K562 (cell line): ENCODE results near the gene MMP17.

Experiments
- BMI1 ChIP-seq: fragments of 150-350 bp; IDR thresholded peaks from 2 replicates; pipeline ENCODE4 v1.6.1; 2014; ENCODE audit warnings: low read length
- BRD9 ChIP-seq: fragments of 450-650 bp; IDR thresholded peaks from 2 replicates; pipeline ENCODE4 v1.6.1; 2018; ENCODE audit warnings: low read depth; ENCODE audit not compliant: partially characterized antibody
- CREB5 ChIP-seq: fragments of 250-450 bp; sonication (Bioruptor Pico); IDR thresholded peaks from 2 replicates; pipeline ENCODE4 v1.5.0; 2020; ENCODE audit warnings: mild to moderate bottlenecking
- FOXK1 ChIP-seq: sonication (generic); formaldehyde crosslinking; IDR thresholded peaks from 2 replicates; pipeline ENCODE4 v1.8.0; 2022; ENCODE audit warnings: missing genetic modification reagents, mild to moderate bottlenecking, borderline replicate concordance
- HBP1 ChIP-seq: fragments of 450-650 bp; formaldehyde crosslinking; IDR thresholded peaks from 2 replicates; pipeline ENCODE4 v1.4.0; 2022; ENCODE audit warnings: missing genetic modification characterization
- MAFF ChIP-seq: IDR thresholded peaks from 2 replicates; pipeline ENCODE4 v1.6.1; 2012; ENCODE audit warnings: low read length, improper control_type of control experiment
- MAFK ChIP-seq: IDR thresholded peaks from 2 replicates; pipeline ENCODE4 v1.6.1; 2011; ENCODE audit warnings: low read length, improper control_type of control experiment
- POLR2B ChIP-seq: fragments of 450-650 bp; IDR thresholded peaks from 2 replicates; pipeline ENCODE4 v1.6.1; 2018; ENCODE audit warnings: low read depth; ENCODE audit not compliant: partially characterized antibody
- RFX5 ChIP-seq: IDR thresholded peaks from 2 replicates; pipeline ENCODE4 v1.6.1; 2011; ENCODE audit warnings: low read depth, mild to moderate bottlenecking, improper control_type of control experiment, low read length
- SP1 ChIP-seq: sonication (generic); formaldehyde crosslinking; IDR thresholded peaks from 2 replicates; pipeline ENCODE4 v1.8.1; 2022; ENCODE audit warnings: mild to moderate bottlenecking, missing genetic modification reagents
- TCF7 ChIP-seq: sonication (generic); IDR thresholded peaks from 2 replicates; pipeline ENCODE4 v1.6.1; 2016; ENCODE audit warnings: antibody characterized with exemption, borderline replicate concordance
- USF2 ChIP-seq: sonication (generic); formaldehyde crosslinking; IDR thresholded peaks from 2 replicates; pipeline ENCODE4 v1.5.0; 2020; ENCODE audit warnings: missing genetic modification reagents
- ZBTB40 ChIP-seq, 2 experiments: fragments of 450-650 bp in 1 of 2; sonication (generic) in 1 of 2; formaldehyde crosslinking in 1 of 2; IDR thresholded peaks; 2 replicates each; pipeline versions ENCODE4 v1.7.1 to v1.9.0; 2016 to 2022; ENCODE audit warnings: inconsistent platforms in 1 of 2, mild to moderate bottlenecking in 1 of 2, missing genetic modification reagents in 1 of 2
- ZNF785 ChIP-seq: fragments of 250-450 bp; sonication (Bioruptor Pico); IDR thresholded peaks from 2 replicates; pipeline ENCODE4 v1.4.0; 2020; ENCODE audit warnings: mild to moderate bottlenecking

GRCh38 chr12:131836193-131836592, 8.0 kb downstream of the MMP17 start:
- no peak for TF ChIP-seq HBP1 (CRISPR knock-in tag)
- no peak for TF ChIP-seq BRD9
- TF ChIP-seq FOXK1 (CRISPR knock-in tag): no peak
- no peak for TF ChIP-seq BMI1
- no peak for TF ChIP-seq MAFK
- no peak for TF ChIP-seq SP1 (CRISPR knock-in tag)
- no peak for TF ChIP-seq ZNF785
- TF ChIP-seq TCF7: no peak
- TF ChIP-seq ZBTB40 (IDR thresholded peaks at IDR 0.05): no peak
- no peak for TF ChIP-seq ZBTB40 (CRISPR knock-in tag; IDR thresholded peaks at IDR 0.05)
- no peak for TF ChIP-seq USF2 (CRISPR knock-in tag)
- no peak for TF ChIP-seq MAFF
- TF ChIP-seq RFX5: no peak
- no peak for TF ChIP-seq CREB5 (CRISPR knock-in tag)
- TF ChIP-seq POLR2B: no peak
